ENCODE results near the gene OBSCN.

DNA sequence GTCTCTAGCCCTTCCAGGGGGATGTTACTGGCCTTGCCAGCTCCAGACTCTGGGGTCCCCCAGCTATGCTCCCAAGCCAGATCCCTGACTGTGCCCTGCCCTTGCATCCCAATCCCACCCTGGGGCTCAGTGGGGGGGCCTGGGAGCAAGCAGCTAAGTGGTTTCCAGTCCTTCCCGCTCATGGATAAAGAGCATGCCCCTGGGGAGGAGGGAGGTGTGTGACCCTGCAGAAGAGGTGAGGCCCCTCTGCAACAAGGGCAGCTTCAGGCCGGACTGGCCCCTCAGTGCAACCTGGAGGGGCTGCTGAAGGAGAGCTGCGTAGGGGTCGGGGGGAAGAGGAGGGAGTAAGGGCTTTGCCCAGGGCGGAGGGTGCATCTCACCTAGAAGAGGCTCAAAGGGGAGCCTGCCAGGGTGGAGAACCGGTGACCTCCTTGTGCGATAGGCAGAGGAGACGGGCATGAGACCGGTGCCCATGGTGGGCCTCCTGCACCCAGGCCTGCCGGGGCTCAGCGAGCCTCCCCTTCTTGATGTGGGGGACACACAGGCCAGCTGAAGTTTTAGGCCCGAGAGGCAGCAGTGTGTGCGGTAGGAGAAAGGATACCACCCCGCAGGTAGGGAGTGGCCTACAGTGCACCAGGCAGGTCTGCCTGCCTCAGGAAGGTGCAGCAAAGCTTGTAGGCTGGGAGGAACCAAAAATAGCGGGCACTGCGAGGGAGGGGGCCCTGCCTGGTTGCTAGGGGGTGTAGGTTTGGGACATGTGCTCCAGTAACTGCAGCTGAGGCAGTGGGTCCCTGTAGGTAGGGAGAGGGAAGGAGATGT lies 3.1 kb downstream of the OBSCN start:
- TF ChIP-seq RAD21 (IDR thresholded peaks at IDR 0.05) (no peak), GABPA (IDR thresholded peaks at IDR 0.05 in 1 of 2, conservative IDR thresholded peaks at IDR 0.05 in 1 of 2) (no peak), JUND (IDR thresholded peaks at IDR 0.05) (no peak), TAF1 (conservative IDR thresholded peaks at IDR 0.05) (no peak), SP1 (IDR thresholded peaks at IDR 0.05) (no peak), EGR1 (IDR thresholded peaks at IDR 0.05; ENCODE audit: low read depth in 2 of 2) (no peak), YY1 (IDR thresholded peaks at IDR 0.05) (no peak), RXRA (IDR thresholded peaks at IDR 0.05) (no peak), HNF4G (IDR thresholded peaks at IDR 0.05) (no peak)
- TF ChIP-seq, protein P1, sequence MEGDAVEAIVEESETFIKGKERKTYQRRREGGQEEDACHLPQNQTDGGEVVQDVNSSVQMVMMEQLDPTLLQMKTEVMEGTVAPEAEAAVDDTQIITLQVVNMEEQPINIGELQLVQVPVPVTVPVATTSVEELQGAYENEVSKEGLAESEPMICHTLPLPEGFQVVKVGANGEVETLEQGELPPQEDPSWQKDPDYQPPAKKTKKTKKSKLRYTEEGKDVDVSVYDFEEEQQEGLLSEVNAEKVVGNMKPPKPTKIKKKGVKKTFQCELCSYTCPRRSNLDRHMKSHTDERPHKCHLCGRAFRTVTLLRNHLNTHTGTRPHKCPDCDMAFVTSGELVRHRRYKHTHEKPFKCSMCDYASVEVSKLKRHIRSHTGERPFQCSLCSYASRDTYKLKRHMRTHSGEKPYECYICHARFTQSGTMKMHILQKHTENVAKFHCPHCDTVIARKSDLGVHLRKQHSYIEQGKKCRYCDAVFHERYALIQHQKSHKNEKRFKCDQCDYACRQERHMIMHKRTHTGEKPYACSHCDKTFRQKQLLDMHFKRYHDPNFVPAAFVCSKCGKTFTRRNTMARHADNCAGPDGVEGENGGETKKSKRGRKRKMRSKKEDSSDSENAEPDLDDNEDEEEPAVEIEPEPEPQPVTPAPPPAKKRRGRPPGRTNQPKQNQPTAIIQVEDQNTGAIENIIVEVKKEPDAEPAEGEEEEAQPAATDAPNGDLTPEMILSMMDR (IDR thresholded peaks at IDR 0.05; ENCODE audit: low read depth, low read length, missing input control) = no peak
- TF ChIP-seq, protein P2, sequence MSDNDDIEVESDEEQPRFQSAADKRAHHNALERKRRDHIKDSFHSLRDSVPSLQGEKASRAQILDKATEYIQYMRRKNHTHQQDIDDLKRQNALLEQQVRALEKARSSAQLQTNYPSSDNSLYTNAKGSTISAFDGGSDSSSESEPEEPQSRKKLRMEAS (IDR thresholded peaks at IDR 0.05) = no peak
- TF ChIP-seq, protein P3, sequence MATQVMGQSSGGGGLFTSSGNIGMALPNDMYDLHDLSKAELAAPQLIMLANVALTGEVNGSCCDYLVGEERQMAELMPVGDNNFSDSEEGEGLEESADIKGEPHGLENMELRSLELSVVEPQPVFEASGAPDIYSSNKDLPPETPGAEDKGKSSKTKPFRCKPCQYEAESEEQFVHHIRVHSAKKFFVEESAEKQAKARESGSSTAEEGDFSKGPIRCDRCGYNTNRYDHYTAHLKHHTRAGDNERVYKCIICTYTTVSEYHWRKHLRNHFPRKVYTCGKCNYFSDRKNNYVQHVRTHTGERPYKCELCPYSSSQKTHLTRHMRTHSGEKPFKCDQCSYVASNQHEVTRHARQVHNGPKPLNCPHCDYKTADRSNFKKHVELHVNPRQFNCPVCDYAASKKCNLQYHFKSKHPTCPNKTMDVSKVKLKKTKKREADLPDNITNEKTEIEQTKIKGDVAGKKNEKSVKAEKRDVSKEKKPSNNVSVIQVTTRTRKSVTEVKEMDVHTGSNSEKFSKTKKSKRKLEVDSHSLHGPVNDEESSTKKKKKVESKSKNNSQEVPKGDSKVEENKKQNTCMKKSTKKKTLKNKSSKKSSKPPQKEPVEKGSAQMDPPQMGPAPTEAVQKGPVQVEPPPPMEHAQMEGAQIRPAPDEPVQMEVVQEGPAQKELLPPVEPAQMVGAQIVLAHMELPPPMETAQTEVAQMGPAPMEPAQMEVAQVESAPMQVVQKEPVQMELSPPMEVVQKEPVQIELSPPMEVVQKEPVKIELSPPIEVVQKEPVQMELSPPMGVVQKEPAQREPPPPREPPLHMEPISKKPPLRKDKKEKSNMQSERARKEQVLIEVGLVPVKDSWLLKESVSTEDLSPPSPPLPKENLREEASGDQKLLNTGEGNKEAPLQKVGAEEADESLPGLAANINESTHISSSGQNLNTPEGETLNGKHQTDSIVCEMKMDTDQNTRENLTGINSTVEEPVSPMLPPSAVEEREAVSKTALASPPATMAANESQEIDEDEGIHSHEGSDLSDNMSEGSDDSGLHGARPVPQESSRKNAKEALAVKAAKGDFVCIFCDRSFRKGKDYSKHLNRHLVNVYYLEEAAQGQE (IDR thresholded peaks at IDR 0.05) = no peak
- TF ChIP-seq, protein P4, sequence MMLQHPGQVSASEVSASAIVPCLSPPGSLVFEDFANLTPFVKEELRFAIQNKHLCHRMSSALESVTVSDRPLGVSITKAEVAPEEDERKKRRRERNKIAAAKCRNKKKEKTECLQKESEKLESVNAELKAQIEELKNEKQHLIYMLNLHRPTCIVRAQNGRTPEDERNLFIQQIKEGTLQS (IDR thresholded peaks at IDR 0.05) = no peak
